Measurements from ENCODE around the gene MAMSTR. TPM values are rescaled to one million over a fixed set of nuclear protein-coding genes. Genes with fewer than 3 reads are reported as not detected.
A peak's percentile ranks its signal among the peaks of the same experiment; 100 is the strongest.

The MAMSTR gene
- total RNA-seq, 1 experiment from 2014 or later, result 1.9 TPM

- BruUV-seq (replicated peaks), result no TSS peak
- no peak for DNase-seq
- CTCF ChIA-PET, result no interaction called here
- no peaks in the 10 kb centered on the region for H3K4me1 Mint-ChIP-seq (ENCODE audit: low read depth, unreplicated experiment)
- Histone ChIP-seq H3K4me1 (no peaks in the 10 kb centered on the region), H3K9me3 (no peaks in the 10 kb centered on the region), H3K4me3 (ENCODE audit: low read depth, low read length) (no peak overlapping the region), H3K36me3 (ENCODE audit: control insufficient read depth, insufficient read depth, low read length) (no peaks in the 10 kb centered on the region), H3K27me3 (replicated peaks; ENCODE audit: control insufficient read depth, insufficient read depth, low read length) (no peaks in the 10 kb centered on the region)
- TF ChIP-seq CTCF (IDR thresholded peaks at IDR 0.05; ENCODE audit: insufficient read depth in 1 of 2, low read depth in 1 of 2, low read length in 1 of 2, severe bottlenecking in 1 of 2, unreplicated experiment in 1 of 2), result no peak
- H3K36me3 Mint-ChIP-seq (ENCODE audit: insufficient read depth, unreplicated experiment), result peaks cover 26% of the 10 kb centered on the region
- H3K27ac Mint-ChIP-seq (ENCODE audit: unreplicated experiment), result peak overlapping the region; percentile 30
- POLR2A ChIA-PET, result no interaction called here
- intact Hi-C loops (cut with micrococcal nuclease; ENCODE audit: unreplicated experiment), result no loop called here
- H3K27me3 Mint-ChIP-seq (ENCODE audit: insufficient read depth, unreplicated experiment), result no peaks in the 10 kb centered on the region
- no peaks in the 10 kb centered on the region for H3K9me3 Mint-ChIP-seq (ENCODE audit: unreplicated experiment)
- H3K4me3 Mint-ChIP-seq (ENCODE audit: unreplicated experiment), result no peak overlapping the region
These were observed 16.2 kb downstream of the MAMSTR start for GRCh38 chr19:48703316-48703715.

GRCh38 chr19:48702701-48703100 lies 16.8 kb downstream of the MAMSTR start:
- peaks cover 25% of the 10 kb centered on the region for H3K36me3 Mint-ChIP-seq (ENCODE audit: insufficient read depth, unreplicated experiment)
- H3K27me3 Mint-ChIP-seq (ENCODE audit: insufficient read depth, unreplicated experiment), result no peaks in the 10 kb centered on the region
- no peaks in the 10 kb centered on the region for H3K4me1 ChIP-seq
- no peaks in the 10 kb centered on the region for H3K27me3 ChIP-seq (replicated peaks; ENCODE audit: control insufficient read depth, insufficient read depth, low read length)
- TF ChIP-seq CTCF (IDR thresholded peaks at IDR 0.05; ENCODE audit: insufficient read depth in 1 of 2, low read depth in 1 of 2, low read length in 1 of 2, severe bottlenecking in 1 of 2, unreplicated experiment in 1 of 2), result no peak
- no peaks in the 10 kb centered on the region for H3K9me3 ChIP-seq
- POLR2A ChIA-PET, result no interaction called here
- H3K27ac Mint-ChIP-seq (ENCODE audit: unreplicated experiment), result peak overlapping the region; percentile 30
- BruUV-seq (replicated peaks), result no TSS peak
- no peak overlapping the region for H3K4me3 ChIP-seq (ENCODE audit: low read depth, low read length)
- H3K9me3 Mint-ChIP-seq (ENCODE audit: unreplicated experiment), result no peaks in the 10 kb centered on the region
- H3K36me3 ChIP-seq (ENCODE audit: control insufficient read depth, insufficient read depth, low read length), result no peaks in the 10 kb centered on the region
- CTCF ChIA-PET, result no interaction called here
- DNase-seq, result no peak
- intact Hi-C loops (cut with micrococcal nuclease; ENCODE audit: unreplicated experiment), result no loop called here
- no peaks in the 10 kb centered on the region for H3K4me1 Mint-ChIP-seq (ENCODE audit: low read depth, unreplicated experiment)
- no peak overlapping the region for H3K4me3 Mint-ChIP-seq (ENCODE audit: unreplicated experiment)

GRCh38 chr19:48698046-48698445 lies 21.5 kb downstream of the MAMSTR start:
- CTCF ChIA-PET, result no interaction called here
- H3K4me1 ChIP-seq, result peaks cover 17% of the 10 kb centered on the region
- H3K4me1 Mint-ChIP-seq (ENCODE audit: low read depth, unreplicated experiment), result peaks cover 7% of the 10 kb centered on the region
- H3K9me3 Mint-ChIP-seq (ENCODE audit: unreplicated experiment), result no peaks in the 10 kb centered on the region
- POLR2A ChIA-PET, result interaction anchor here (0.6 kb wide), 2 partner anchors 61 to 92 kb away, joined by 5 to 7 read pairs; no protein-coding TSS in a partner anchor
- no TSS peak for BruUV-seq (replicated peaks)
- no peak for TF ChIP-seq CTCF (IDR thresholded peaks at IDR 0.05; ENCODE audit: insufficient read depth in 1 of 2, low read depth in 1 of 2, low read length in 1 of 2, severe bottlenecking in 1 of 2, unreplicated experiment in 1 of 2)
- H3K27ac Mint-ChIP-seq (ENCODE audit: unreplicated experiment), result no peak overlapping the region
- H3K27me3 Mint-ChIP-seq (ENCODE audit: insufficient read depth, unreplicated experiment), result no peaks in the 10 kb centered on the region
- no peak overlapping the region for H3K4me3 Mint-ChIP-seq (ENCODE audit: unreplicated experiment)
- H3K9me3 ChIP-seq, result no peaks in the 10 kb centered on the region
- no peaks in the 10 kb centered on the region for H3K27me3 ChIP-seq (replicated peaks; ENCODE audit: control insufficient read depth, insufficient read depth, low read length)
- intact Hi-C loops (cut with micrococcal nuclease; ENCODE audit: unreplicated experiment), result no loop called here
- no peaks in the 10 kb centered on the region for H3K36me3 ChIP-seq (ENCODE audit: control insufficient read depth, insufficient read depth, low read length)
- DNase-seq, result no peak
- H3K4me3 ChIP-seq (ENCODE audit: low read depth, low read length), result no peak overlapping the region
- peaks cover 11% of the 10 kb centered on the region for H3K36me3 Mint-ChIP-seq (ENCODE audit: insufficient read depth, unreplicated experiment)
